Keratinocyte (primary cell): ENCODE results near the gene CHST7.

Experiments
- EZH2 ChIP-seq: IDR thresholded peaks from one replicate; pipeline ENCODE4 v1.6.1; 2012; ENCODE audit warnings: inconsistent platforms, mild to moderate bottlenecking, low read length, moderate library complexity
- TF ChIP-seq, protein P1 (sequence below), 3 experiments: IDR thresholded peaks in 1 of 3; conservative IDR thresholded peaks in 1 of 3; optimal IDR thresholded peaks in 1 of 3; 2 replicates in 2 of 3; 3 replicates in 1 of 3; pipeline versions ENCODE3 to v1.5.1; 2011; ENCODE audit warnings: low read length in 3 of 3, mild to moderate bottlenecking in 3 of 3, moderate library complexity in 2 of 3, control low read depth in 1 of 3, inconsistent platforms in 1 of 3; ENCODE audit not compliant: insufficient read depth in 2 of 3; ENCODE audit errors: extremely low read depth in 1 of 3

DNA sequence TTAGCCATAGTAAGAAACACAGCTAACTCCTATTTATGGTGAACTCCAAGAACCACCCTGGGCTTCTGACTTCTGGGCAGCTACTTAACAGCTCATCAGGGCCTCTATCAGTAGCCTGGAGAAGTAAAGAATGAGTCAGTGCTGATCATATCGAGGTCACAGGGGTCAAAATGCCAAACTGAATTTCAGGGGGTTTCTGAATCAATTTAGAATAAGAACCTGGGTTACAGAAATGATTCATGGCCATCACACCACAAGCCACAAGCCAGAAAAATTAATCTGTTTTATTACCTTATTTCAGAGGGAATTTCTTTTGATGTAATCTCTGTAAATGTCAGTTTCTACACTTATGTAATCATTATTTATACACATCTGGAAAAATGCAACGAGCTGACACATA, 64.4 kb downstream of the CHST7 start:
- TF ChIP-seq, protein P1, sequence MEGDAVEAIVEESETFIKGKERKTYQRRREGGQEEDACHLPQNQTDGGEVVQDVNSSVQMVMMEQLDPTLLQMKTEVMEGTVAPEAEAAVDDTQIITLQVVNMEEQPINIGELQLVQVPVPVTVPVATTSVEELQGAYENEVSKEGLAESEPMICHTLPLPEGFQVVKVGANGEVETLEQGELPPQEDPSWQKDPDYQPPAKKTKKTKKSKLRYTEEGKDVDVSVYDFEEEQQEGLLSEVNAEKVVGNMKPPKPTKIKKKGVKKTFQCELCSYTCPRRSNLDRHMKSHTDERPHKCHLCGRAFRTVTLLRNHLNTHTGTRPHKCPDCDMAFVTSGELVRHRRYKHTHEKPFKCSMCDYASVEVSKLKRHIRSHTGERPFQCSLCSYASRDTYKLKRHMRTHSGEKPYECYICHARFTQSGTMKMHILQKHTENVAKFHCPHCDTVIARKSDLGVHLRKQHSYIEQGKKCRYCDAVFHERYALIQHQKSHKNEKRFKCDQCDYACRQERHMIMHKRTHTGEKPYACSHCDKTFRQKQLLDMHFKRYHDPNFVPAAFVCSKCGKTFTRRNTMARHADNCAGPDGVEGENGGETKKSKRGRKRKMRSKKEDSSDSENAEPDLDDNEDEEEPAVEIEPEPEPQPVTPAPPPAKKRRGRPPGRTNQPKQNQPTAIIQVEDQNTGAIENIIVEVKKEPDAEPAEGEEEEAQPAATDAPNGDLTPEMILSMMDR (optimal IDR thresholded peaks at IDR 0.05 in 1 of 3, IDR thresholded peaks at IDR 0.05 in 1 of 3, conservative IDR thresholded peaks at IDR 0.05 in 1 of 3; ENCODE audit: extremely low read depth in 1 of 3, insufficient read depth in 2 of 3, low read length in 3 of 3): no peak
- TF ChIP-seq EZH2: no peak
